NCI-H1930 (cell line): Measurements from ENCODE around the gene NRG3.
"Not testable (repeated sequence)": the region's sequence is repeated elsewhere in the genome, so short reads cannot be mapped to it uniquely, and the experiment has no call there.

ENCODE experiments used
- DNase-seq, 2 experiments: peaks; one replicate each; lab custom pipeline; 2025; lab: John Stamatoyannopoulos, UW

The NRG3 gene

GRCh38 chr10:82282782-82283456 is 407.9 kb downstream of the NRG3 start:
- DNase-seq = no peak

GRCh38 chr10:82284180-82284579 is 409.2 kb downstream of the NRG3 start:
- no peak for DNase-seq

GRCh38 chr10:82288461-82288881 is 413.5 kb downstream of the NRG3 start:
- DNase-seq = no peak

- no peak for DNase-seq
Measured at GRCh38 chr10:82289945-82290344, 415.0 kb downstream of the NRG3 start.

- no peak for DNase-seq
Measured at GRCh38 chr10:82294874-82295378, 419.9 kb downstream of the NRG3 start.

GRCh38 chr10:82308641-82309040 is 433.6 kb downstream of the NRG3 start:
- no peak for DNase-seq

GRCh38 chr10:82310839-82311238 is 435.8 kb downstream of the NRG3 start:
- DNase-seq = no peak

- DNase-seq = no peak
Measured at GRCh38 chr10:82313401-82313800, 438.4 kb downstream of the NRG3 start.

GRCh38 chr10:82318534-82318933 is 443.5 kb downstream of the NRG3 start:
- DNase-seq = no peak

GRCh38 chr10:82319074-82319473 is 444.1 kb downstream of the NRG3 start:
- DNase-seq = no peak

- DNase-seq = no peak
Measured at GRCh38 chr10:82319562-82319961, 444.6 kb downstream of the NRG3 start.

GRCh38 chr10:82321724-82322123 is 446.7 kb downstream of the NRG3 start:
- DNase-seq = no peak

GRCh38 chr10:82331716-82332115 is 456.7 kb downstream of the NRG3 start:
- no peak for DNase-seq

- DNase-seq = no peak
Measured at GRCh38 chr10:82335831-82336230, 460.8 kb downstream of the NRG3 start.

- no peak for DNase-seq
Measured at GRCh38 chr10:82340166-82340565, 465.2 kb downstream of the NRG3 start.

- DNase-seq = not testable (repeated sequence)
Measured at GRCh38 chr10:82349590-82349989, 474.6 kb downstream of the NRG3 start.

- no peak for DNase-seq
Measured at GRCh38 chr10:82353381-82353780, 478.4 kb downstream of the NRG3 start.

GRCh38 chr10:82358486-82359099 is 483.6 kb downstream of the NRG3 start:
- DNase-seq = no peak

- no peak for DNase-seq
Measured at GRCh38 chr10:82361256-82361655, 486.3 kb downstream of the NRG3 start.

- no peak for DNase-seq
Measured at GRCh38 chr10:82377608-82378007, 502.6 kb downstream of the NRG3 start.

- DNase-seq = no peak
Measured at GRCh38 chr10:82378146-82378545, 503.2 kb downstream of the NRG3 start.

- no peak for DNase-seq
Measured at GRCh38 chr10:82383350-82383749, 508.4 kb downstream of the NRG3 start.

- DNase-seq = no peak
Measured at GRCh38 chr10:82390866-82391658, 516.1 kb downstream of the NRG3 start.
